HepG2 (cell line): ENCODE results near the gene ZSWIM8. TPM values are rescaled to one million over a fixed set of nuclear protein-coding genes. Genes with fewer than 3 reads are reported as not detected.

Source experiments
- CHCHD3 ChIP-seq: sonication (generic); formaldehyde crosslinking; IDR thresholded peaks from 2 replicates; pipeline ENCODE4 v1.8.0; 2022; ENCODE audit warnings: mild to moderate bottlenecking, missing genetic modification reagents, moderate library complexity
- DMAP1 ChIP-seq: IDR thresholded peaks from 2 replicates; pipeline ENCODE4 v1.6.1; 2016
- FOXK1 ChIP-seq: sonication (generic); formaldehyde crosslinking; IDR thresholded peaks from 2 replicates; pipeline ENCODE4 v1.4.0; 2020; ENCODE audit warnings: low read depth, missing genetic modification reagents, borderline replicate concordance
- MIER3 ChIP-seq: IDR thresholded peaks from 2 replicates; pipeline ENCODE4 v1.6.1; 2016; ENCODE audit warnings: missing compliant biosample characterization, borderline replicate concordance
- NFIC ChIP-seq: IDR thresholded peaks from 2 replicates; pipeline ENCODE4 v1.6.1; 2012; ENCODE audit warnings: mild to moderate bottlenecking, low read length, inconsistent platforms
- TAF15 ChIP-seq: fragments of 200-400 bp; formaldehyde crosslinking; IDR thresholded peaks from one replicate; pipeline ENCODE4 v1.6.1; 2018; ENCODE audit warnings: mild to moderate bottlenecking, low read depth, low read length; ENCODE audit not compliant: poor library complexity, severe bottlenecking
- ZNF224 ChIP-seq: sonication (generic); formaldehyde crosslinking; IDR thresholded peaks from 2 replicates; pipeline ENCODE4 v1.5.0; 2020; ENCODE audit warnings: mild to moderate bottlenecking, missing genetic modification reagents
- ZNF652 ChIP-seq: IDR thresholded peaks from 2 replicates; pipeline ENCODE4 v1.6.1; 2016; ENCODE audit warnings: low read depth, borderline replicate concordance
- polyA plus RNA-seq, 8 experiments: library from polyadenylated mRNA; depleted of rRNA in 3 of 8; stranded (reverse) in 7 of 8; unstranded in 1 of 8; fragments of >200 nt; fragmentation: Illumina TruSeq in 4 of 8; extraction: Trizol in 4 of 8; gene quantifications; 2 replicates each; pipeline versions ENCODE4 v1.2.1 to v1.2.3, GENCODE V29; 2011 to 2016; ENCODE audit warnings: low read depth in 4 of 8, missing spikeins in 1 of 8, mixed read lengths in 1 of 8; ENCODE audit not compliant: insufficient read depth in 1 of 8
- total RNA-seq, 5 experiments: library from RNA; depleted of rRNA; stranded (reverse); fragments of >200 nt; fragmentation: Illumina TruSeq; extraction: Trizol; gene quantifications; 2 replicates each; pipeline ENCODE4 v1.2.3, GENCODE V29; 2016; ENCODE audit warnings: low read depth in 1 of 5
- TF ChIP-seq, protein P1 (sequence below): sonication (generic); formaldehyde crosslinking; conservative IDR thresholded peaks from 2 replicates; pipeline ENCODE4 v1.4.0; 2020; ENCODE audit warnings: missing genetic modification reagents
- TF ChIP-seq, protein P2 (sequence below): sonication (generic); formaldehyde crosslinking; IDR thresholded peaks from 2 replicates; pipeline ENCODE4 v1.4.0; 2020; ENCODE audit warnings: mild to moderate bottlenecking, low read depth, missing genetic modification reagents
- TF ChIP-seq, protein P3 (sequence below): sonication (generic); formaldehyde crosslinking; IDR thresholded peaks from 2 replicates; pipeline ENCODE4 v1.9.0; 2022; ENCODE audit warnings: low read depth, missing genetic modification reagents
- TF ChIP-seq, protein P4 (sequence below): IDR thresholded peaks from 2 replicates; pipeline ENCODE4 v1.6.1; 2016; ENCODE audit warnings: missing biosample characterization, missing genetic modification reagents, low read depth
- TF ChIP-seq, protein P5 (sequence below): sonication (generic); formaldehyde crosslinking; IDR thresholded peaks from 2 replicates; pipeline ENCODE4 v1.5.1; 2020; ENCODE audit warnings: mild to moderate bottlenecking, missing genetic modification reagents
- TF ChIP-seq, protein P6 (sequence below), 2 experiments: sonication (generic) in 1 of 2; formaldehyde crosslinking in 1 of 2; IDR thresholded peaks; 2 replicates each; pipeline versions ENCODE4 v1.4.0 to v1.6.1; 2016 to 2020; ENCODE audit warnings: borderline replicate concordance in 1 of 2, low read depth in 1 of 2, mild to moderate bottlenecking in 1 of 2, missing genetic modification reagents in 1 of 2

Gene ZSWIM8
- total and polyA plus RNA-seq, 2 of the 13 experiments (the other 11 are each of a cell fraction or from before 2014, with no cell fraction given): 39.9 to 98.2 TPM

DNA sequence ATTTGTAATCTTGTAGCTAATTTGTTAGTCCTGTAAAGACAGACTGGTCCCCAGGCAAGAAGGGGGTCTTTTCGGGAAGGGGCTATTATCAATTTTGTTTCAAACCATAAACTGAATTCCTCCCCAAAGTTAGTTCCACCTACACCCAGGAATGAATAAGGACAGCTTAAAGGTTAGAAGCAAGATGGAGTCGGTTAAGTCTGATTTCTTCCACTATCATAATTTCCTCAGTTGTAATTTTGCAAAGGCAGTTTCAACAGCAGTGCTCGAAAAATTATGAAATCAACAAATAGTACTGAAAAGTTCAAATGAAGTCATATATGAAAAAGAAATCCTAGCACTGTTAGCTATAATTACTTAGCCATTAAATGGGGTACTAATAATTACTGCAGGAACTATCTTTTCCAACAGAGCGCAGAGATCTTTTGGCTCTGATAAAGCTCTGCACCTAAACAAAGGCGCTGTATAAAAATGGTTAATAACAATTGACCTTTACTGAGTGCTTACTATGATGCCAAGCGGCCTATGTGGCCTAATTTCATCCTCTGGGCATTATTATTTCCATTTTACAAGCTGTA, 42.0 kb upstream of the ZSWIM8 start (continued):
- TF ChIP-seq ZNF652 (CRISPR knock-in tag): peak; percentile 11; the same call in 1 of the 2 replicates
- TF ChIP-seq CHCHD3 (CRISPR knock-in tag): no peak
- TF ChIP-seq, protein P1, sequence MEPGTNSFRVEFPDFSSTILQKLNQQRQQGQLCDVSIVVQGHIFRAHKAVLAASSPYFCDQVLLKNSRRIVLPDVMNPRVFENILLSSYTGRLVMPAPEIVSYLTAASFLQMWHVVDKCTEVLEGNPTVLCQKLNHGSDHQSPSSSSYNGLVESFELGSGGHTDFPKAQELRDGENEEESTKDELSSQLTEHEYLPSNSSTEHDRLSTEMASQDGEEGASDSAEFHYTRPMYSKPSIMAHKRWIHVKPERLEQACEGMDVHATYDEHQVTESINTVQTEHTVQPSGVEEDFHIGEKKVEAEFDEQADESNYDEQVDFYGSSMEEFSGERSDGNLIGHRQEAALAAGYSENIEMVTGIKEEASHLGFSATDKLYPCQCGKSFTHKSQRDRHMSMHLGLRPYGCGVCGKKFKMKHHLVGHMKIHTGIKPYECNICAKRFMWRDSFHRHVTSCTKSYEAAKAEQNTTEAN (CRISPR knock-in tag): 0 out of 2 replicates have a peak, but pooled peaks have one; percentile 33
- TF ChIP-seq DMAP1 (CRISPR knock-in tag): no peak
- no peak for TF ChIP-seq ZNF224 (CRISPR knock-in tag)
- TF ChIP-seq, protein P2, sequence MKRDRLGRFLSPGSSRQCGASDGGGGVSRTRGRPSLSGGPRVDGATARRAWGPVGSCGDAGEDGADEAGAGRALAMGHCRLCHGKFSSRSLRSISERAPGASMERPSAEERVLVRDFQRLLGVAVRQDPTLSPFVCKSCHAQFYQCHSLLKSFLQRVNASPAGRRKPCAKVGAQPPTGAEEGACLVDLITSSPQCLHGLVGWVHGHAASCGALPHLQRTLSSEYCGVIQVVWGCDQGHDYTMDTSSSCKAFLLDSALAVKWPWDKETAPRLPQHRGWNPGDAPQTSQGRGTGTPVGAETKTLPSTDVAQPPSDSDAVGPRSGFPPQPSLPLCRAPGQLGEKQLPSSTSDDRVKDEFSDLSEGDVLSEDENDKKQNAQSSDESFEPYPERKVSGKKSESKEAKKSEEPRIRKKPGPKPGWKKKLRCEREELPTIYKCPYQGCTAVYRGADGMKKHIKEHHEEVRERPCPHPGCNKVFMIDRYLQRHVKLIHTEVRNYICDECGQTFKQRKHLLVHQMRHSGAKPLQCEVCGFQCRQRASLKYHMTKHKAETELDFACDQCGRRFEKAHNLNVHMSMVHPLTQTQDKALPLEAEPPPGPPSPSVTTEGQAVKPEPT (CRISPR knock-in tag): no peak
- TF ChIP-seq, protein P3, sequence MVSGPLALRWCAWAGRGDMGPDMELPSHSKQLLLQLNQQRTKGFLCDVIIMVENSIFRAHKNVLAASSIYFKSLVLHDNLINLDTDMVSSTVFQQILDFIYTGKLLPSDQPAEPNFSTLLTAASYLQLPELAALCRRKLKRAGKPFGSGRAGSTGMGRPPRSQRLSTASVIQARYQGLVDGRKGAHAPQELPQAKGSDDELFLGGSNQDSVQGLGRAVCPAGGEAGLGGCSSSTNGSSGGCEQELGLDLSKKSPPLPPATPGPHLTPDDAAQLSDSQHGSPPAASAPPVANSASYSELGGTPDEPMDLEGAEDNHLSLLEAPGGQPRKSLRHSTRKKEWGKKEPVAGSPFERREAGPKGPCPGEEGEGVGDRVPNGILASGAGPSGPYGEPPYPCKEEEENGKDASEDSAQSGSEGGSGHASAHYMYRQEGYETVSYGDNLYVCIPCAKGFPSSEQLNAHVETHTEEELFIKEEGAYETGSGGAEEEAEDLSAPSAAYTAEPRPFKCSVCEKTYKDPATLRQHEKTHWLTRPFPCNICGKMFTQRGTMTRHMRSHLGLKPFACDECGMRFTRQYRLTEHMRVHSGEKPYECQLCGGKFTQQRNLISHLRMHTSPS (CRISPR knock-in tag): no peak
- TF ChIP-seq FOXK1 (CRISPR knock-in tag): no peak
- TF ChIP-seq, protein P4, sequence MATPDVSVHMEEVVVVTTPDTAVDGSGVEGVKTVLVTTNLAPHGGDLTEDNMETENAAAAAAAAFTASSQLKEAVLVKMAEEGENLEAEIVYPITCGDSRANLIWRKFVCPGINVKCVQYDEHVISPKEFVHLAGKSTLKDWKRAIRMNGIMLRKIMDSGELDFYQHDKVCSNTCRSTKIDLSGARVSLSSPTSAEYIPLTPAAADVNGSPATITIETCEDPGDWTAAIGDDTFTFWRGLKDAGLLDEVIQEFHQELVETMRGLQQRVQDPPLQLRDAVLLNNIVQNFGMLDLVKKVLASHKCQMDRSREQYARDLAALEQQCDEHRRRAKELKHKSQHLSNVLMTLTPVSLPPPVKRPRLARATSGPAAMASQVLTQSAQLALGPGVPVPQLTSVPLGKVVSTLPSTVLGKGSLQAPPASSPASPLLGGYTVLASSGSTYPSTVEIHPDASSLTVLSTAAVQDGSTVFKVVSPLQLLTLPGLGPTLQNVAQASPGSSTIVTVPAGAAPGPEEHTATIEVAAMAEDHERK: no peak
- TF ChIP-seq TAF15: no peak
- TF ChIP-seq, protein P5, sequence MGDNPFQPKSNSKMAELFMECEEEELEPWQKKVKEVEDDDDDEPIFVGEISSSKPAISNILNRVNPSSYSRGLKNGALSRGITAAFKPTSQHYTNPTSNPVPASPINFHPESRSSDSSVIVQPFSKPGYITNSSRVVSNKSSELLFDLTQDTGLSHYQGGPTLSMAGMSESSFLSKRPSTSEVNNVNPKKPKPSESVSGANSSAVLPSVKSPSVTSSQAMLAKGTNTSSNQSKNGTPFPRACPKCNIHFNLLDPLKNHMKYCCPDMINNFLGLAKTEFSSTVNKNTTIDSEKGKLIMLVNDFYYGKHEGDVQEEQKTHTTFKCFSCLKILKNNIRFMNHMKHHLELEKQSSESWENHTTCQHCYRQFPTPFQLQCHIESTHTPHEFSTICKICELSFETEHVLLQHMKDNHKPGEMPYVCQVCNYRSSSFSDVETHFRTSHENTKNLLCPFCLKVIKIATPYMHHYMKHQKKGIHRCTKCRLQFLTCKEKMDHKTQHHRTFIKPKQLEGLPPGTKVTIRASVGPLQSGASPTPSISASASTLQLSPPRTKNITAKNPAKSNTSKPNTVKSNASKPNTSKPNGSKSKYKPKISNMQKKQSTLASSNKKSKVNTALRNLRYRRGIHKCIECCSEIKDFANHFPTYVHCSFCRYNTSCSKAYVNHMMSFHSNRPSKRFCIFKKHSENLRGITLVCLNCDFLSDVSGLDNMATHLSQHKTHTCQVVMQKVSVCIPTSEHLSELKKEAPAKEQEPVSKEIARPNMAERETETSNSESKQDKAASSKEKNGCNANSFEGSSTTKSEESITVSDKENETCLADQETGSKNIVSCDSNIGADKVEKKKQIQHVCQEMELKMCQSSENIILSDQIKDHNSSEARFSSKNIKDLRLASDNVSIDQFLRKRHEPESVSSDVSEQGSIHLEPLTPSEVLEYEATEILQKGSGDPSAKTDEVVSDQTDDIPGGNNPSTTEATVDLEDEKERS (CRISPR knock-in tag): no peak
- TF ChIP-seq, protein P6, sequence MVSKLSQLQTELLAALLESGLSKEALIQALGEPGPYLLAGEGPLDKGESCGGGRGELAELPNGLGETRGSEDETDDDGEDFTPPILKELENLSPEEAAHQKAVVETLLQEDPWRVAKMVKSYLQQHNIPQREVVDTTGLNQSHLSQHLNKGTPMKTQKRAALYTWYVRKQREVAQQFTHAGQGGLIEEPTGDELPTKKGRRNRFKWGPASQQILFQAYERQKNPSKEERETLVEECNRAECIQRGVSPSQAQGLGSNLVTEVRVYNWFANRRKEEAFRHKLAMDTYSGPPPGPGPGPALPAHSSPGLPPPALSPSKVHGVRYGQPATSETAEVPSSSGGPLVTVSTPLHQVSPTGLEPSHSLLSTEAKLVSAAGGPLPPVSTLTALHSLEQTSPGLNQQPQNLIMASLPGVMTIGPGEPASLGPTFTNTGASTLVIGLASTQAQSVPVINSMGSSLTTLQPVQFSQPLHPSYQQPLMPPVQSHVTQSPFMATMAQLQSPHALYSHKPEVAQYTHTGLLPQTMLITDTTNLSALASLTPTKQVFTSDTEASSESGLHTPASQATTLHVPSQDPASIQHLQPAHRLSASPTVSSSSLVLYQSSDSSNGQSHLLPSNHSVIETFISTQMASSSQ (IDR thresholded peaks at IDR 0.05; ENCODE audit: low read depth): no peak
- TF ChIP-seq, protein P6 (CRISPR knock-in tag; IDR thresholded peaks at IDR 0.05; ENCODE audit: borderline replicate concordance): no peak
- TF ChIP-seq MIER3: no peak
- peak; percentile 50; the same call in 1 of the 2 replicates for TF ChIP-seq NFIC
